Cerebellar cortex (tissue), 1 donor: Measurements from ENCODE around the gene PLCL1.
"Not testable (repeated sequence)": the region's sequence is repeated elsewhere in the genome, so short reads cannot be mapped to it uniquely, and the experiment has no call there.

ENCODE experiments used
- DNase-seq: peaks from one replicate; pipeline ENCODE4 v3.0.0-alpha.2; 2015; ENCODE audit warnings: low spot score

Gene PLCL1

DNA sequence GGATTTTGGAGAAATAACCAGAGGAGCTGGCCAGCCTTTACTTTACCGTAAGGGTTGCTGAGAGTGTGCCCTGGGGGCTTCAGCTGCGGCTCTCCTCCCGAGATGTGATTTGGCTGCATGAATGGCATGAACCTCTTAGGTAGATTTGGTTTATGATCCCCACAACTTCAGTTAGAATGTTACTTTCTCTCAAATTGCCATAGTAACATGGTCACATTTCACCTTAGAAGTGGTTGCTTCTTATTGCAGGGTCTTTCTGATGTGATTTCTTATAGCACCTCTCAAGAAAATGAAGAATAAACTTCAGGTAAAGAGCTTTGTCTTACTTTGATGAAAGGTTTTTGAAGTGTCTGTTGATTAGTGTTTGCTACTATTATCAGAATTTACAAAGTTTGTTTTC, 5.6 kb downstream of the PLCL1 start:
- no peak for DNase-seq

DNA sequence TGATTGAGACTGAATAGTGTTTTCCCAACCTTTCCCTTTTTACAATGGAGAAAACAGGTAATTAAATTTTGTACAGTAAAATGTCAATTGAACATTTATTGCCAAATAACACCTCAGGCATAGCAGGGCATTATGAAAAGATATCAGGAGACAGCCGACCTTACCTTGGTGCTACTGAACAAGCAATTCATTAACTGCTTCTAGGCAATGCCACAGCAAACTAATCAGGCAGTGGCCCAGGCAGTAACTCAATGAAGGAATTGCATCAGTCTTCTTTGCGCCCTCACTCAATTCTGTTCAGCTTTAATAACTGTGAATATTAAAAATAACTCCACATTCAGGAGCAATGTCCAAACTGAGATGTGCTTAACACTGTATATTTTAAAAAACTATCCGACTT, 6.1 kb downstream of the PLCL1 start:
- peak; percentile 10 for DNase-seq

DNA sequence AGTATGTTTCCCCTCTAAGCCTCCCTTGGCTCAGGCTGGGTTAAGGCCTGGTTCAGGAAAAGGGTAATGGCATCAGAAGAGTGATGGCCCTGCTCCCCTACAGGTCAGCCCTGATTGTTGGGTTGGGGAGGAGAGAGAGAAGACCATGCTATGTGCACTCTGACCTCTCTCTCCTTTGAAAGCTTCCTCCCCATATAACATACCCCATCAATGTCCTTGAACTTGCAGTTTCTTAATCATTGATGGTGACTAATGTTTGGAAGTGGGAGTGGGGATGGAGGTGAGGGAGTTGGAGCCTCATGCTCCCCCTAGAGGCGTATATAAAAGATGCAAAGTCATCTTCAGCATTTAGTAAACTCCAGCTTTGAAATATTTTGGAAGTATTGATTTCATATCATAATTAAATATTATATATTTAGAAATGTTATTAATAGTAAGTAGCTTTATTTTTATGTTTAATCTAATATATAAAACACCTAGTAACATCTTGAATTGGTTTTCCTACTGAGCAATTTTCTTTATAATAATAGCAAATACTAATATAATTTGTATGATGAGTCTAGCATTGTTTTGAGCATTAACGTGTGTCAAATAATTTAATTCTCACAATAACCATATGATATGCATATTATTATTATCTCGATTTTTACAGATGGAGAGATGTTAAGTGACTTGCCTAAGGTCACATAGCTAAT, 8.8 kb downstream of the PLCL1 start:
- DNase-seq, result peak; percentile 16

DNA sequence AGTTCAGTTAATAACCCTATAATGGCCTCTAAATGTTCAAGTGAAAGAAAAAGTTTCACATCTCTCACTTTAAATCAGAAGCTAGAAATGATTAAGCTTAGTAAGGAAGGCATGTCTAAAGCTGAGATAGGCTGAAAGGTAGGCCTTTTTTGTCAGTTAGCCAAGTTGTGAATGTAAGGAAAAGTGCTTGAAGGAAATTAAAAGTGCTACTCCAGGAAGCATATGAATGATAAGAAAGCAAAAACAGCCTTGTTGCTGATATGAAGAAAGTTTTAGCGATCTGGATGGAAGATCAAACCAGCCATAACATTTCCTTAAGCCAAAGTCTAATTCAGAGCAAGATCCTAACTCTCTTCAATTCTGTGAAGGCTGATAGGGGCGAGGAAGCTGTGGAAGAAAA, 10.1 kb downstream of the PLCL1 start:
- DNase-seq, result no peak

DNA sequence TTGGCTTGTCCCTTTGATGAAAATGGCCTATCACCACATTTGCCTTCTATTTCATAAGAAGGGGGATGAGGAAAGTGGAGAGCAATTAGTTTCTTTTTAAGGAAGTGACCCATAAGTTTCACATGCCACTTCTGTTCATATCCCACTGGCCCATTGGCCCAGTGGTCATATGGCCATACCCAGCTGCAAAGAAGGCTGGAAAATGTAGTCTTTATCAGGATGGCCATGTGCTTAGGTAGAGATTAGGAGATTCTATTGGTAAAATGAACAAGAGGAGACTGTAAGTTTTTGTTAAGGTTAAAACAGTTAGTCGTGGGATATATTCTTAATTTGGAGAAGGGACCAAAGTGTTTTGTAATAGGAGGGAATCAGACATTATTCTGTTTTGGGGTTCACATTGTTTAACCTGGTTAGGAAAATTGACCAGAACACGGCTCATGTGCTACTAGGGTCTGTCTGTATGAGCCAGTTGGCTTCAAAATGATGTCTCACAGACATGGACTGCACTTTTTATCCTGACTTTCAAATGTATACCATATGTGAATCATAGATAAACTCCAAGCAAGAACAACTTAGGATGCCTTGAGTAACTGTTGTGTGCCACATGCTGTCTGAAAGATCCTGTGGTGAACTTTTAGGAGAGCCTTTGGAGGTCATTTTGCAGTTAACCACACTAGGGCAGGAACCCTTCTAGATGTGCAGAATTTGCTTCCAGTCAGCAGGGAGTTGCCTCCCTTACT, 17.3 kb downstream of the PLCL1 start:
- DNase-seq, result no peak

DNA sequence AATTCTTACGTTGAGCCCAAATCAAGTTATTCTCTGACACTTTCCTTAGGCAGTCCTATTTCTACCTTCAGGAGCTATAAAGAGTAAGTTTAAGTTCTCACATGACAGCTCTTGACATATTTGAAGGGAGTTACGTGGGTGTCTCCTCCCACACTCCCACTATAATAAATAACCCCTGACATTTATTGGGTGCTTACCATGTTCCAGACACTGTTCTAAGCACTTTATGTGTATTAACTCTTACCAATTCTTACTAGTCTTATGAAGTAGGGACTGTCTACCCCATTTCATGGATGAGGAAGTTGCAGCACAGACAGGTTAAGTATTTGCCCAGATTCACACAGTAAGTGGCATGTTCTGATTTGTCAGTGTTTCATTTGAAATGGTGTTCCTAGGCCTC, 17.9 kb downstream of the PLCL1 start:
- DNase-seq, result no peak

DNA sequence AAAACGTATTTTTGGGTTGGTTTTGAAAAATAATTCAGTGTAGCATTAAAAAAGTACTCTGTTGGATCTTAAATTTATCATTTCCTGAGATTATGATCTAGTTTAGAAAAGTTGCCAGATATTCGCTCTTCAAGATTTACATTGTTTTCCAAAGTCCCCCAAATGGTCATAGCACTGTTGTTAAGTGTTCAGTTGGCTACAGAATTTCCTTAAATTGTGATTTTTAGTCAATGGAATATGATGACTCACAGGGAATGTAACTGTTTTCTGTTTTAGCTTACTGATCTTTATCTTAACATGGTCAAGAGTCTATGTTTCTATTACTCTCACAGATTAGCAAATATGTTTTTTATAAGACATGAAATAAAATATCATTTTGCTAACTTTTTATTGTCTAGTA, 23.2 kb downstream of the PLCL1 start:
- DNase-seq, result no peak

DNA sequence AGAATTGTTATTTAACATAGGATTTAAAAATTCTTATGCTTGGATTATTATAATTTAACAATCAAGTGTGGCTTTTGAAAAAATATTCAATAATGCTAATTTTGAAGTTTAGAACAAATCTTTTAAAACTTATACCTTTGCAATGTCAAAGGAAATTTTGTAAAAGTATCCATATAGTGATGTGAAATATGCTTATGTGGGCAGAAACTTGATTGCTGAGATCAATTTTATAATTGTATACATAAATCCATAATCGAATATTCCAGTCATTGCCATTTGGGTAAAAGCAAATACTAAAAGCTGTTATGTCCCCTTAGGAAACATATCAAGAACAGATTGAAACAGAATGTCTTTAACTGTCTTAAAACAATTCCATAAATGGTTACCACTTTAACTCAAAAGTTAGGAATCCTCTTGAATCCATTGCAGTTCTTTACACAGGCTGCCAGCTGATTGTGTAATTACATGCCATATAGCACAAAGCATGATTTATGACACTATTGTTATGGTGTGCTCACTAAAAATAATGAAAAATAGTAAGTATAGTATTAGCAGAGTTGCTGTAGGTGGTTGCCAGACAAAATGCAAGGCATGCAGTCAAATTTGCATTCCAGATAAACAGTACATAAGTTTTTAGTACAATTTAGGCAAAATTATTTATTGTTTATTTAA, 24.2 kb downstream of the PLCL1 start:
- no peak for DNase-seq

DNA sequence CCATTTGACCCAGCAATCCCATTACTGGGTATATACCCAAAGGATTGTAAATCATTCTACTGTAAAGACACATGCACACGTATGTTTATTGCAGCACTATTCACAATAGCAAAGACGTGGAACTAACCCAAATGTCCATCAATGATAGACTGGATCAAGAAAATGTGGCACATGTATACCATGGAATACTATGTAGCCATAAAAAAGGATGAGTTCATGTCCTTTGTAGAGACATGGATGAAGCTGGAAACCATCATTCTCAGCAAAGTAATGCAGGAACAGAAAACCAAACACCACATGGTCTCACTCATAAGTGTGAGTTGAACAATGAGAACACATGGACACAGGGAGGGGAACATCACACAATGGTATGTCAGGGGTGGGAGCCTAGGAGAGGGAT, 30.4 kb downstream of the PLCL1 start:
- not testable (repeated sequence) for DNase-seq

DNA sequence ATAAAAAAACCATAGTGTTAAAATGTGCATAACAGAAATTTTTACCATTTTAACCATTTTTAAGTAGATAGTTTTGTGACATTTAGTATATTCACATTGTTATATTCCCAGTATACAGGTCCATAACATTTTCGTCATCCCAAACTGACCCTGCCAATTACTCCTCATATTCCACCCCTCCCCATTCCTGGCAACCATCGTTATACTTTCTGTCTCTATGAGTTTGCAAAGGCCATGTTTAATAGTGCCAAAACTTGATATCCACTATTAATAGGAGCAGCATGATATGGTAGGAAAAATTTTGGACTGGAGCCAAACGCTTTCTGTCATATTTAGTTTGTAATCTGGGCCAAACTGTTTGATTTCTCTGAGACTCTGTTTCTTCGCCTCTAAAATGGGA, 30.9 kb downstream of the PLCL1 start:
- DNase-seq, result no peak

DNA sequence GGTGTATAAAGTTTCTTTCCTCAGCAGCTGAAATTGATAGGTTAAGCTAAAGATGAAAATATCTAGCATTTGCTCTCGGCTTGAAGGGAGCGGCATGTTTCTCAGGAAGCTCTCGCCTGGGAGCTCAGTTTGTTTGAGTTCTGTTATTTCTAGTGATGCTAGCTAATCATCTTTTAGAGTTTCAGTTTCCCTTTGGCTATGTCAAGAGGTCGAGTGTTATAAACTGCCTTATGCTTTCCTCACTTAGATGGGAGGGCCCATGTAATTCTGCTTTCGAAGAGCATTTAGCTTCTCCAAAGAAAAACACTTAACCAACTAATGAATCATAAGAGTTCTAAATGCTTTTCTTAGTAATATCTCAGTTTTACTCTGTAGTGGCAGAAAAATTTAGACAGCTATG, 33.6 kb downstream of the PLCL1 start:
- DNase-seq, result no peak

DNA sequence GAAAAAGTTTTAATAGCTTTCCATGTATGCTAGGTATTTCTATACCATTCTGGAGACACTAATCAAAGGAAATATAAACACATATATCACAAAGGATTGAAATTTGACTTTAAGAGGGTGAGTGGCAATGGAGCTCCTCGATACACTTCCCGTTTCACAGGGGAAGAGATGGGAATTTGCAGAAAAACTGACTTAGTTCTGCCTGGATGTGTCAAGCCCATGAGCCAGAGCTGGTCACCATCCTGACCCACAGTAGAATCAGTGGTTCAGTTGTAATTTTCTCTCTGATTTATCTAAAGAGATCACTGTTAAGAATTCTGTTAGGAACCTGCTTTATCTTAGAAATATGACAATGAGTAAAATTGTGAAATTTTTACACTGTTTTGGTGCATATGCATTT, 34.2 kb downstream of the PLCL1 start:
- peak; percentile 5 for DNase-seq

DNA sequence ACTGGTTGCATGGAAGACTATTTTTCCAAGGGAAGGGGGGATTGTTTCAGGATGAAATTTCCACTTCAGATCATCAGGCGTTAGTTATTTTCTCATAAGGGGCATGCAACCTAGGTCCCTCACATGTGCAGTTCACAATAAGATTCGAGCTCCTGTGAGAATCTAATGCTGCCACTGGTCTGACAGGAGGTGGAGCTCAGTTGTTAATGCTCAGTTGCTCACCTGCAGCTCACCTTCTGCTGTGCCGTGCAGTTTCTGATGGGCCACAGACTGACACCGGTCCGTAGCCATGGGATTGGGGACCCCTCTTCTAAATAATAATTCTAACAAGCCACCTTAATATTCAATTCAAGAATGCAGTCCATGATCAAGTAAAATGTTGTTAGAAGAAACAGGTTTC, 34.9 kb downstream of the PLCL1 start:
- DNase-seq, result peak; percentile 24

DNA sequence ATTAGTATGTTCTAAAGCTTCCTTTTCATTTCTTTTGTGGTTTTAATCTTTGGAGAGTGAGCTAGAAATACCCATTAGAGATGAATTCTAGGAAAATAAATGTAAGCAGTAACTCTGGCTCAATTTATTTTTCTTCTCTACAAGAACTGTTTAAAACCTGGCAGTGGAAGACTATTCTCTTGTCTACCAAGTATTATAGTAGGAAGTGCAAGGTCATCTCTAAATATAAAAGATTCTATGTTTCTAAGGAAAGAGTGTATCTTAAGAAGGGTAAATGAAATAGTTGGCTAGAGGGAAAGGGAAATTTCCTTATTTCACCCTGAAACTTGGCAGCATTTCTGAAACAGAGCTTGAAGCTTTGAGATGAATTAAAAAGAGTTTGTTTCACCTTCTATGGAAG, 35.5 kb downstream of the PLCL1 start:
- no peak for DNase-seq

DNA sequence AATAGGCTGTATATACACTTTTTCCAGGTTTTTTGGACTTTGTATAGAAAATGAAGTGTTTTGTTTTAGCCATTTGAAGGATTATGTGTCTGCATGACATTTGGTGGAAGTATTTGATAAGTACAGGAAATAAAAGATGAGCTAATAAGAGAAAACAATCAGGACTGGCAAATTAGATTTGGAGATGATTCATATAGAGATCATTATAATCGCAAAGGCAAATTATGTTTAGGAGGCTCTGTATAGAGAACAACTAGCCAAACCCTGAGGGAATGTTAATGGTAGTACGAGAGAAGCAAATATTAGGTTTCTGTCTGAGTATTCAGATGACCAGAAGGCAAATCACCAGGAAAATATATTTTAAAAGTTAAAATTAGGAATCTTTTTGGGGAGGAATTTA, 41.7 kb downstream of the PLCL1 start:
- no peak for DNase-seq

DNA sequence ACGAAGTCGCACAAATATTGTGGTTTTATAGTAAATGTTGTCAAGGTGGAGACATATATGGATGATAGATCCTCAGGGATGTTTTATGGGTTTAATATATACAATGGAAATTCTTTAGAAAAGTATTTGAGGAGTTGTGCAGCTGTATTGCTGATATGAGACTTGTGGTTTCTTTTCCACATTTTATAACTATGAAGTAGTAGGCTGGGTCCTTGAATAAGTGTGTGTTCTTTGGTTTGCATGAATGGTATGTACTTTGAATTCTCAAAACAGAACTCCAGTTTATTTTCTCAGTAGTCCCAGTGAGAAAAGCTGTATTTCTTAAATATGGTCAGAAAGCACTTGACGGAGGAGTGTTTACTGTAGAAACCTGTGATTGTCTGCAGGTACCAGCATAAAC, 42.4 kb downstream of the PLCL1 start:
- DNase-seq, result no peak

DNA sequence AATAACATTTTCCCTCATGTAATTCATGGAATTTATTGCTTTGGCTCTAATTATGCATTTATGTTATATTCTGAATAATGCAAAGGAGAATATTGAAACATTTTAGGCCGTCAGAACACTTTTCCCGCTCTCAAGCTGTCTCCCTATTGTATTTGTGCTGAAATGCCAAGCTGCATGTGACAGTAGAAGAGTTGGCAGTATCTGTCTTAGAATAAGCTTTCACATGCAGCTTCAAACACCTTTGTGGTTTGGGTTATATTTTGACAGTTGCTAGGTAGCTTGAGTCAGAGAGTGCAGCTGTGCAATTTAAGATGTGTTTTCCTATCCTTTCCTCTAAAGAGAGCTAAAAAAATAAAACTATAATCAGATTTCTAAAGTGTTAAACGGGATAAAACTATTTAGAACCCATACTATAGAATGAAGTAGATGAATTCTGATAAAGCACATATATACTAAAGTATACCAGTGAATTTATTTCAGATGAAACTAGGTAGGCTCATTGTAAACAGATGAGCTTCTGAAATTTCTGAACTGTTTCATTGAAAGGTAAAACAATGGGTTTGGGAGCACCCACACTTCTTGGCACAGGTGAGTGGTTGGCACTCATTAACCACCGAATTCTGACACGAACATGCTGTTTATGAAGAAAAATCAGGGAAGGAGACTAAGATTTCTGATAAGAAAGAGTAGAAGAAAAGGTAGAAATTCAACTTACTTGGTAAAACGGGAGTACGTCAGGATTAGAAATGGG, 43.4 kb downstream of the PLCL1 start:
- no peak for DNase-seq

DNA sequence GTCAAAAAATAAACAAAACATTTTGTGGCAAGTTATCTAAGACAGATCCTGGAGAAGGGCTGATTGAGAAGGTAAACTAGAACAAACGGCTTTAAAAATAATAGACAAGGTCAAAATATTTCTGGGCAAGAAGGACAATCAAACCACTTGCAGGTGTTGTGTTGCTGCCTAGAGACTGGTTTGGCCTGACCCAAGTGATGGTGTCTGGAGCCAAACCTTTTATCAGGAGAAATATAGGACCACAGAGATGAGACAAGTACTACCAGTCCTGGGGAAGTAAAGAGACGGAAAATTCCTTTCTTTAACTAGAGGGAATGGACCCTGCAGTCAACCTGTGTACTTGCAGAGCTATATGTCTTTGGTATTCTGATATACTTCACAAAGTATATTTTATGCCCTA, 44.2 kb downstream of the PLCL1 start:
- no peak for DNase-seq

DNA sequence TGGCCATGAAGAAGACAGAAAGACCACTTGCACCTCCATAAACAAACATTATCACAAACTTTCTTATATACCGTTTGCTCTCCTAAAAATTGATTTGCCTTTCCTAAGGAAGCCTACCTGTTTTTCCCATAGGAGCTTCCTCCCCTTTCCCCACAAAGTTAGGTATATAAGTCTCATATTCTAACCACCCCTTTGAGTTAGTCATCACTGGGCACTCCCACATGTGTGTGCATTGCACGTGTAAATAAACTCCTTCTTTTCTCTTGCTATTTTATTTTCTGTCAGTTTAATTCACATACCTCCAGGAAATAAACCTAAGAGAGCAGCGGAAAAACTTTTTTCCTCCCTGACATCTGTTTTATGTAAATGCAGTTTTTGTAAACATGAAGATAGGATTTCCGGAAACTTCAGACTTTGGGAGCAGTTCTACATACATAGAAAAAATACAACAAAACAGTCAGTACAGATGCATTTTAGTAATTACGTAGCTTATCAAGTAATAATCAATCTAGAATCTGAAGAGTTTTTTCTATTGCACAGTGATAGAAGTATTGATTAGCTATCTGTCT, 46.6 kb downstream of the PLCL1 start:
- no peak for DNase-seq

DNA sequence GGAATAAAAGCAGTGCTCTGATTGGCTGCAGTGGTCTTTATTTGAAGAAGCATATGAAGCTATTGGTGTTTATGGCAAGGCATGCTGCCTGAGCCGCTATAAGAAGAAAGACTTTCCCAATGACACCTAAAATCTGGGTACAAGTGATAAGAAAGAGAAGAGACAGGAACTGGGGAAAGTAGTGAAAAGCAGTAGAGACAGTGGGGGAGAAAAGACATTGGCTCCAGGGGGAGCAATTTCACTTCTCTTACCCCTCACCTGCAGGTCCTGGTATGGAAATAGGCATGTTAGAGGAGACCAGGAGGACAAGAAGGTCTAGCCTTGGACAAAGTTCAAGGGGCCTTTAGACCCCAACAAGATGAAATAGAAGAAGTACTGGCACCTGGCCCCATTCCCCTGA, 47.1 kb downstream of the PLCL1 start:
- no peak for DNase-seq

DNA sequence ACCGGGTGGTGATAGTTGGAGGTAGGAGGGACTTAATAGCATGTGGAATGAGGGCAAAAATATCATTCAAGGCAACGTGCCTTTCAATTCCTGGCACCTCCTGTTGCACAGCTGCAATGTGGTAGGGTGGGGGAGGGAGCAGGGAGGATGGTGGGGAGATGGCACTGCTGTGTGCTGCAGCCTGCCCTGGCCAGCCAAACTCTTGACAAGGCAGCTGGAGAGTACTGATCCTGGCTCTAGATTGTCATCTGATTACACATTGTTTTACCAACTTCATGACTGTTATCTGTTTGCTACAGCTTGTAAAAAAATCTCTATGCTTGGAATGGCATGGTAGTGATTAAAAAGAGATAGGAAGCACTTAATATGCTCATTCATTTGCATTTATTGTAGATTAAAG, 47.7 kb downstream of the PLCL1 start:
- no peak for DNase-seq

DNA sequence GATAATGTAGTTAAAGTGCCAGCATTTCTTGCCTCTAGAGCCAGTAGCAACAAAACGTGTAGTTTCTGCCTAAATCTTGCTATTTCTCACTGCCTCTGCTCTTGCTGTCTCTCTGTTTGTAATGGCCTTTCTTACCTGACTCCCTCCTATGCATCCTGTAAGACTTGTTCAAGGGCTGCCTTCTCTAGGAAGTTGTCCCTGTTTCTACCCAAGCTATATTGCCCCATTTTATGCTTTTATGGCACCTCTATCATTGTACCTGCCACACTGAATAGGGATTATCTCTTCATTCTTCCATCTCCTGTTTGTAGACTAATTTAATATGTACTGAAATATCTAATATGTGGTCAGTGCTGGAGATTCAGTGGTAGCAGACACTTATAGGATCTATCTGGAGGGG, 49.2 kb downstream of the PLCL1 start:
- DNase-seq, result no peak
